Stimulated activated CD4-positive, alpha-beta T cell treated with anti-CD3 and anti-CD28 coated beads, Interleukin-2, amount 100 ng/mL, for 4 hours (primary cell): ENCODE results near the gene RECQL5.
"Not testable (repeated sequence)": the region's sequence is repeated elsewhere in the genome, so short reads cannot be mapped to it uniquely, and the experiment has no call there.

Source experiments
- DNase-seq: peaks from one replicate; pipeline ENCODE4 v3.0.0-alpha.2; 2020; ENCODE audit warnings: low read depth

RECQL5 gene

GRCh38 chr17:75647921-75648320 lies 19.0 kb downstream of the RECQL5 start:
- no peak for DNase-seq

- no peak for DNase-seq
Measured at GRCh38 chr17:75647061-75647460, 19.9 kb downstream of the RECQL5 start.

- no peak for DNase-seq
Measured at GRCh38 chr17:75646638-75646992, 20.3 kb downstream of the RECQL5 start.

- no peak for DNase-seq
Measured at GRCh38 chr17:75645889-75646637, 20.9 kb downstream of the RECQL5 start.

- DNase-seq: no peak
Measured at GRCh38 chr17:75645501-75645888, 21.5 kb downstream of the RECQL5 start.

- DNase-seq: no peak
Measured at GRCh38 chr17:75643643-75644017, 23.3 kb downstream of the RECQL5 start.

GRCh38 chr17:75642784-75643642 lies 23.9 kb downstream of the RECQL5 start:
- DNase-seq: no peak

- DNase-seq: no peak
Measured at GRCh38 chr17:75642182-75642783, 24.7 kb downstream of the RECQL5 start.

GRCh38 chr17:75641343-75641742 lies 25.6 kb downstream of the RECQL5 start:
- no peak for DNase-seq

GRCh38 chr17:75640556-75641119 lies 26.3 kb downstream of the RECQL5 start:
- no peak for DNase-seq

- DNase-seq: no peak
Measured at GRCh38 chr17:75639771-75640555, 27.0 kb downstream of the RECQL5 start.

GRCh38 chr17:75639327-75639726 lies 27.6 kb downstream of the RECQL5 start:
- no peak for DNase-seq

GRCh38 chr17:75638893-75639292 lies 28.1 kb downstream of the RECQL5 start:
- no peak for DNase-seq

- not testable (repeated sequence) for DNase-seq
Measured at GRCh38 chr17:75638039-75638438, 28.9 kb downstream of the RECQL5 start.

GRCh38 chr17:75637551-75637950 lies 29.4 kb downstream of the RECQL5 start:
- DNase-seq: no peak

- DNase-seq: no peak
Measured at GRCh38 chr17:75637143-75637538, 29.8 kb downstream of the RECQL5 start.

GRCh38 chr17:75636381-75637142 lies 30.4 kb downstream of the RECQL5 start:
- DNase-seq: no peak

GRCh38 chr17:75635610-75636202 lies 31.2 kb downstream of the RECQL5 start:
- DNase-seq: no peak

- no peak for DNase-seq
Measured at GRCh38 chr17:75634754-75635609, 32.0 kb downstream of the RECQL5 start.

- DNase-seq: no peak
Measured at GRCh38 chr17:75634376-75634740, 32.6 kb downstream of the RECQL5 start.
